ENCODE results near the gene CDK14.

Gene CDK14

GRCh38 chr7:90817151-90817550, 221.0 kb downstream of the CDK14 start:
- Histone ChIP-seq H3K9ac (ENCODE audit: low read length) (no peak overlapping the region), H3K36me3 (ENCODE audit: control insufficient read depth, insufficient read depth, low read length) (no peaks in the 10 kb centered on the region), H3K4me1 (ENCODE audit: control insufficient read depth, insufficient read depth, low read length) (no peaks in the 10 kb centered on the region), H3K4me3 (ENCODE audit: low read length) (no peak overlapping the region), H3K27ac (ENCODE audit: low read depth, low read length) (no peak overlapping the region), H3K27me3 (ENCODE audit: control insufficient read depth, insufficient read depth, low read length) (no peaks in the 10 kb centered on the region)

DNA sequence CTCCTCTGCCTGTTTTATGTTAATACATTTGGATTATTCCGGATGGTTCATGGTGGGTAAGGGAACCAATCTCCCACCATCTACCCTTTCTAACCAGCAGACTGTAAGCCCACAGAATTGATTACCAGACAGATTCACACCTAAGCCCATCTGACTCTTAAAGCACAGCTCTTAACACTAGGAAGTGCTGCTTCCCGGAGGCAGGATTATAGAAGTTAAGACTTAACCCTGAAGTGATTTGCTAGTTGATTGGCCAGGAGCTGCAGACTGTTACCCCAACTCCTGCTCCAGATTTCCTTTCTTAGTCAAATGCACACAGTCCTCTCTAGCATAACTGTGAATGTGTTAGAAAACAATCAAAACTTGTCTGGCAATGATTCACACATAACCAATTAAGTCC, 221.7 kb downstream of the CDK14 start:
- H3K36me3 ChIP-seq (ENCODE audit: control insufficient read depth, insufficient read depth, low read length) = no peaks in the 10 kb centered on the region
- H3K9ac ChIP-seq (ENCODE audit: low read length) = no peak overlapping the region
- H3K27ac ChIP-seq (ENCODE audit: low read depth, low read length) = no peak overlapping the region
- no peaks in the 10 kb centered on the region for H3K27me3 ChIP-seq (ENCODE audit: control insufficient read depth, insufficient read depth, low read length)
- no peak overlapping the region for H3K4me3 ChIP-seq (ENCODE audit: low read length)
- H3K4me1 ChIP-seq (ENCODE audit: control insufficient read depth, insufficient read depth, low read length) = no peaks in the 10 kb centered on the region

DNA sequence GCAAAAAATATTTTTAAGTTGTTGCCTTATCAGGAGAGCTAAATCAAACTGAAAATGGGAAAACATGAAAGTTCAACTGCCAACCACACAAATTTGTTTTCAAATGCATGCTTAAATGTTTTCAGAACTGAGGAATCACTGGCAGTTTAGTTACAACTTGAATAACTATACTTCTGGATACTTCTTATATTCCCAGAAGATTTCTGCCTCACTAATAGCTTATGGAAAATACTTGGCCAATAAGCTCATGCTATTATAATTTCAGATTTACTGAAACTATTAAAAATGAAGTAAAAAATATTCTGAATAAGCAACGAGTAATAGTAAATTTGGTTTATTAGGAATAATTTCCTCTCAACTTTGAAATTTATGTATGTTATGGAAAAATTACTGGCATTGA, 222.2 kb downstream of the CDK14 start:
- Histone ChIP-seq H3K9ac (ENCODE audit: low read length) (no peak overlapping the region), H3K27me3 (ENCODE audit: control insufficient read depth, insufficient read depth, low read length) (no peaks in the 10 kb centered on the region), H3K4me3 (ENCODE audit: low read length) (no peak overlapping the region), H3K36me3 (ENCODE audit: control insufficient read depth, insufficient read depth, low read length) (no peaks in the 10 kb centered on the region), H3K27ac (ENCODE audit: low read depth, low read length) (no peak overlapping the region), H3K4me1 (ENCODE audit: control insufficient read depth, insufficient read depth, low read length) (no peaks in the 10 kb centered on the region)

GRCh38 chr7:90821961-90822620, 226.0 kb downstream of the CDK14 start:
- no peak overlapping the region for H3K4me3 ChIP-seq (ENCODE audit: low read length)

DNA sequence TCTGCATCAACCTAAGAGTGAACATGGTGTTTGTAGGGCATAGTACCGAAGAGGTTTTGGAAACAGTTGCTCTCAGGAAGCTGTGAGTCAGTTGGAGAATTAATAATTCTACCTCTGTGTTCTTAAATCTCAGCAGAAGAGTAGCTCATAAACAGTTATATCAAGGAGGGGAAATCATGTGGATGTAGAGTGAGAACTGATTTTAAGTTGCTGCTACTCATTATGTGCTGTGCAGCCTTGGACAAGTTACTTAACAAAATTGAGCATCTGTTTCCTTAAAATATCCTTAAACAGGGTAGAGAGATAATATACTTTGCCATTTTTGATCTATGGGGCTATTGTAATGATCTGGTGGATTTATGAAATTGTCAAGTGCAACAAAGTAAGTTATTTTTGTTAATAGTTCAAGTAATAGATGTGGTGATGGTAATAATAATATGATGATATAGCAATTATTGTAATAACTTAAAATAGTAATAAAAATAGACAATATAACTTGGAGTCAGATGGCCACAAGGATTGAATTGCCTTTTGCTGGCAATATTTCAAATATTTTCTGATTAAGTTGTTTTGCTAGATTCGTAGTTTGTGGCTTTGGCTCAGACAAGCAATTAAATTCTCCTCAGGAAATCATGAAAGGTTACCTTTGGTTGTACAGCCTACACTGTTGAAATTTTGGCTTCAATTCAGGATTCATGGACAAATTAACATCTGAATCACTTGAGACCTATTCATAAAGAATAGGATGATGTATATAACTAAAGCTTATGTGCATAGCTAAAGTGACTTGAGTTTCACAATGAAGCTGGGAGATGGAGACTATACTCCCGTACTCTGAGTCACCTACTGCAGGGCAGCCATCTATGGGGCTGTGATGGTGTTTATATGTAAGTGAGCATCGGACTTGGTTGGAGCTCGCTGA, 228.5 kb downstream of the CDK14 start:
- no peaks in the 10 kb centered on the region for H3K4me1 ChIP-seq (ENCODE audit: control insufficient read depth, insufficient read depth, low read length)
- no peak overlapping the region for H3K9ac ChIP-seq (ENCODE audit: low read length)
- H3K27me3 ChIP-seq (ENCODE audit: control insufficient read depth, insufficient read depth, low read length) = no peaks in the 10 kb centered on the region
- no peak overlapping the region for H3K27ac ChIP-seq (ENCODE audit: low read depth, low read length)
- H3K36me3 ChIP-seq (ENCODE audit: control insufficient read depth, insufficient read depth, low read length) = no peaks in the 10 kb centered on the region
- no peak overlapping the region for H3K4me3 ChIP-seq (ENCODE audit: low read length)

More at GRCh38 chr7:90821961-90822620, 226.0 kb downstream of the CDK14 start:
- H3K27ac ChIP-seq (ENCODE audit: low read depth, low read length) = no peak overlapping the region
- H3K9ac ChIP-seq (ENCODE audit: low read length) = no peak overlapping the region
- no peaks in the 10 kb centered on the region for H3K4me1 ChIP-seq (ENCODE audit: control insufficient read depth, insufficient read depth, low read length)
- no peaks in the 10 kb centered on the region for H3K27me3 ChIP-seq (ENCODE audit: control insufficient read depth, insufficient read depth, low read length)
- no peaks in the 10 kb centered on the region for H3K36me3 ChIP-seq (ENCODE audit: control insufficient read depth, insufficient read depth, low read length)

DNA sequence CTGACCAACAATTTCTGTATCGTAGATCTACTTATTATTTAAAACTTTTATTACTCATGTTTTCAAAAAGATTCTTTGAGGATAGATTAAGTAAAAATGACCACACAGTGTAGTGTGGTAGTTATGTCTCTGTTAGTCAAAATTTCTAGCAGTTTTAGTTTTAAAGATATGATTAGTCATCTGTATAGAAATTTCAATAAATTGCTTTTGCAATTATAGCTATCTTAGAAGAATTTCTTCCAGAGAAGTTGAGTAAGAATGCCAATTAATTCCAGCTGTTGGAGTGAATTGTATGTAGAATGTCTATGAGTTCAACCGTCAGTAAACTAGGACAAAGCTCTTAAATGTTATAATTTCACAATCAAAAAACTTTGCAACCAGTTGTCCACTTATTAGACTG, 229.7 kb downstream of the CDK14 start:
- no peak overlapping the region for H3K27ac ChIP-seq (ENCODE audit: low read depth, low read length)
- H3K9ac ChIP-seq (ENCODE audit: low read length) = no peak overlapping the region
- H3K4me3 ChIP-seq (ENCODE audit: low read length) = no peak overlapping the region
- H3K4me1 ChIP-seq (ENCODE audit: control insufficient read depth, insufficient read depth, low read length) = no peaks in the 10 kb centered on the region
- no peaks in the 10 kb centered on the region for H3K36me3 ChIP-seq (ENCODE audit: control insufficient read depth, insufficient read depth, low read length)
- no peaks in the 10 kb centered on the region for H3K27me3 ChIP-seq (ENCODE audit: control insufficient read depth, insufficient read depth, low read length)

GRCh38 chr7:90828601-90829000, 232.5 kb downstream of the CDK14 start:
- Histone ChIP-seq H3K27ac (ENCODE audit: low read depth, low read length) (no peak overlapping the region), H3K36me3 (ENCODE audit: control insufficient read depth, insufficient read depth, low read length) (no peaks in the 10 kb centered on the region), H3K9ac (ENCODE audit: low read length) (no peak overlapping the region), H3K27me3 (ENCODE audit: control insufficient read depth, insufficient read depth, low read length) (no peaks in the 10 kb centered on the region), H3K4me1 (ENCODE audit: control insufficient read depth, insufficient read depth, low read length) (no peaks in the 10 kb centered on the region), H3K4me3 (ENCODE audit: low read length) (no peak overlapping the region)

- H3K36me3 ChIP-seq (ENCODE audit: control insufficient read depth, insufficient read depth, low read length) = no peaks in the 10 kb centered on the region
- no peak overlapping the region for H3K9ac ChIP-seq (ENCODE audit: low read length)
- no peak overlapping the region for H3K27ac ChIP-seq (ENCODE audit: low read depth, low read length)
- H3K4me1 ChIP-seq (ENCODE audit: control insufficient read depth, insufficient read depth, low read length) = no peaks in the 10 kb centered on the region
- no peaks in the 10 kb centered on the region for H3K27me3 ChIP-seq (ENCODE audit: control insufficient read depth, insufficient read depth, low read length)
- H3K4me3 ChIP-seq (ENCODE audit: low read length) = no peak overlapping the region
These were observed 234.2 kb downstream of the CDK14 start for GRCh38 chr7:90830308-90830707.

GRCh38 chr7:90832726-90833125, 236.6 kb downstream of the CDK14 start:
- no peaks in the 10 kb centered on the region for H3K27me3 ChIP-seq (ENCODE audit: control insufficient read depth, insufficient read depth, low read length)
- no peaks in the 10 kb centered on the region for H3K4me1 ChIP-seq (ENCODE audit: control insufficient read depth, insufficient read depth, low read length)
- H3K4me3 ChIP-seq (ENCODE audit: low read length) = no peak overlapping the region
- no peak overlapping the region for H3K9ac ChIP-seq (ENCODE audit: low read length)
- no peaks in the 10 kb centered on the region for H3K36me3 ChIP-seq (ENCODE audit: control insufficient read depth, insufficient read depth, low read length)
- no peak overlapping the region for H3K27ac ChIP-seq (ENCODE audit: low read depth, low read length)

DNA sequence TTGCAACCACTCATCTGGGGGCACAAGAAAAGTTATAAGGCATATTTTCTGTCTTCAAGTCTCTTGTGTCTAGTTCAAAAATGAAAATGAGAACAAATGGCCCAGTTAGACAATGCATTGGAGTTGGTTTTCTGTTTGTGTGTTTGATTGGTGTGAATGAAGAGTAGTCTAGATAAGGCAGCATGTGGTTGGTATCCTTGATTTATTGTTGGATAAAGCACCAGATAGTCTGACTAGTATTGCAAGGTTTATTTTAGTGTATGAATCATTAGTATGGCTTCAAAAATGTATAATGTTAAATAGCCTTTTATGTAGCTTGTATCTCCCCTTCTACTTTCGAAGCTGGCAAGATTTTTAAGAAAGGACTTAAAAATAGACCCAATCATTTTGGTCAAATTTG, 237.3 kb downstream of the CDK14 start:
- H3K9ac ChIP-seq (ENCODE audit: low read length) = no peak overlapping the region
- H3K4me3 ChIP-seq (ENCODE audit: low read length) = no peak overlapping the region
- H3K36me3 ChIP-seq (ENCODE audit: control insufficient read depth, insufficient read depth, low read length) = no peaks in the 10 kb centered on the region
- H3K27ac ChIP-seq (ENCODE audit: low read depth, low read length) = no peak overlapping the region
- H3K27me3 ChIP-seq (ENCODE audit: control insufficient read depth, insufficient read depth, low read length) = no peaks in the 10 kb centered on the region
- no peaks in the 10 kb centered on the region for H3K4me1 ChIP-seq (ENCODE audit: control insufficient read depth, insufficient read depth, low read length)

- Histone ChIP-seq H3K27me3 (ENCODE audit: control insufficient read depth, insufficient read depth, low read length) (no peaks in the 10 kb centered on the region), H3K4me3 (ENCODE audit: low read length) (no peak overlapping the region), H3K36me3 (ENCODE audit: control insufficient read depth, insufficient read depth, low read length) (no peaks in the 10 kb centered on the region), H3K9ac (ENCODE audit: low read length) (no peak overlapping the region), H3K27ac (ENCODE audit: low read depth, low read length) (no peak overlapping the region), H3K4me1 (ENCODE audit: control insufficient read depth, insufficient read depth, low read length) (no peaks in the 10 kb centered on the region)
These were observed 238.7 kb downstream of the CDK14 start for GRCh38 chr7:90834771-90835170.

GRCh38 chr7:90835861-90836260, 239.7 kb downstream of the CDK14 start:
- no peak overlapping the region for H3K9ac ChIP-seq (ENCODE audit: low read length)
- H3K4me1 ChIP-seq (ENCODE audit: control insufficient read depth, insufficient read depth, low read length) = no peaks in the 10 kb centered on the region
- no peak overlapping the region for H3K27ac ChIP-seq (ENCODE audit: low read depth, low read length)
- no peaks in the 10 kb centered on the region for H3K27me3 ChIP-seq (ENCODE audit: control insufficient read depth, insufficient read depth, low read length)
- H3K36me3 ChIP-seq (ENCODE audit: control insufficient read depth, insufficient read depth, low read length) = no peaks in the 10 kb centered on the region
- no peak overlapping the region for H3K4me3 ChIP-seq (ENCODE audit: low read length)

DNA sequence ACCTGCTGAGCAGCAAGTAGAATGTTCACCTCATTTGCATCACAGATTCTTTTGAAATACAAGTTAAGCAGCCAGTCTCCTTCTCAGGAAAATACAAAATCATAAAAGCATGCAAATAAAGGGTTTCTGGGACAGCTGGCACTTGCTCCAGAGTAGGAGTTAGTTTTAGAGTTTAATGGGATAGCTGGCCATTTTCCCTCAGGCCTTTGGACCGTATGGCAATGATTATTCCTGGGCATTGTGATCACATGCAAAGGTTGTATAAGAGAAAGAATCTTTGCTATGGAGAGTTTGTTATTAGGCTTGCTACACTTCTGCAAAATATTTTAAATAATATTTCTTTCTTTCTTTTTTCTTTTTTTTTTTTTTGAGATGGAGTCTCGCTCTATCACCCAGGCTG, 240.8 kb downstream of the CDK14 start:
- no peak overlapping the region for H3K4me3 ChIP-seq (ENCODE audit: low read length)
- H3K27me3 ChIP-seq (ENCODE audit: control insufficient read depth, insufficient read depth, low read length) = no peaks in the 10 kb centered on the region
- H3K9ac ChIP-seq (ENCODE audit: low read length) = no peak overlapping the region
- H3K36me3 ChIP-seq (ENCODE audit: control insufficient read depth, insufficient read depth, low read length) = no peaks in the 10 kb centered on the region
- H3K4me1 ChIP-seq (ENCODE audit: control insufficient read depth, insufficient read depth, low read length) = no peaks in the 10 kb centered on the region
- H3K27ac ChIP-seq (ENCODE audit: low read depth, low read length) = no peak overlapping the region
